ENCODE results near the gene CHI3L1.

The CHI3L1 gene

DNA sequence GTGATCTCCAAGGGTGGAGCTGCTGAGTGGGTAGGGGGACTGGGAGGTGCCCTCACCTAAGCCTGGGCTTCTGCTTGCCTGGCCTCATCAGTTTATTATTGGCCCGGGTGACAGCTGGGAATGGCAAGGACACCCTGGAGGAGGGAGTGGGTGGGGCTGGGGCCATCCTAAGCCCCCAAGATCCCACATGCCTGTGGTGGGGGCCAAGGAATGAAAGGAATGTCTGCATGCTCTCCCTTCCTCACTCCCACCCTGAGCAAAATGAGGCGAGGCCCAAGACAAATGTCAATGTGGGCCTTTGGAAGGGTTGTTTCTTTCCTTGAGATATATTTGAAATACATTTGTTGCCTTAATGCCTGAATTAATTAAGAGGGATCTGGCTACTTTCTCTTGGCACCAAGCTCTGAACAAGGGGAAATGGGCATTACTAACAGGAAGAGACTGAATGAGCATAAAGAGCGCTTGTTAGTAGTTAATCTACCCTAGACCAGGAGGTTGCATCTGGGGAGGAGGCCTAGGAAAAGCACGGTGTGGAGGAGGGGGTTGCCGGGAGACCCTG, 19.7 kb upstream of the CHI3L1 start:
- DNase-seq (ENCODE audit: low read depth) = no peak

DNA sequence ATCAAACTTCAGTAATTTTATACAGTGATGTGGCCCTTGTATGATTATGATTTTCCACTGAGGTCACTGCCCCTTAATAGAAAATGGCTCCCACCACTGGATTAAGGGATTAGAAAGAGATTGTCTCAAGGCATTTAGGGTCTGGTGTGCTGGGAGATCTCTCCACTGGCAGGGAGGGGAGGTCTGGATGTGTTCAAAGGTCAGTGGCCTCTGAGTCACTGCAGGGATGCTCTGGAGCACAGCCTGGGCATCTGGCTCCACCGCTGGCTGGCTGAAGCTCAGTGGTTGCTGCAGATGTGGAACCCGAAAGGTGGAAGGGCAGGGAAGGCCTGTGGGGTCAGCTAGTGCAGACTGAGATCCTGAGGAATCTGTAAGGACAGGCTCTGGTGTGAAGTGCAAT, 18.3 kb upstream of the CHI3L1 start:
- no peak for DNase-seq (ENCODE audit: low read depth)

DNA sequence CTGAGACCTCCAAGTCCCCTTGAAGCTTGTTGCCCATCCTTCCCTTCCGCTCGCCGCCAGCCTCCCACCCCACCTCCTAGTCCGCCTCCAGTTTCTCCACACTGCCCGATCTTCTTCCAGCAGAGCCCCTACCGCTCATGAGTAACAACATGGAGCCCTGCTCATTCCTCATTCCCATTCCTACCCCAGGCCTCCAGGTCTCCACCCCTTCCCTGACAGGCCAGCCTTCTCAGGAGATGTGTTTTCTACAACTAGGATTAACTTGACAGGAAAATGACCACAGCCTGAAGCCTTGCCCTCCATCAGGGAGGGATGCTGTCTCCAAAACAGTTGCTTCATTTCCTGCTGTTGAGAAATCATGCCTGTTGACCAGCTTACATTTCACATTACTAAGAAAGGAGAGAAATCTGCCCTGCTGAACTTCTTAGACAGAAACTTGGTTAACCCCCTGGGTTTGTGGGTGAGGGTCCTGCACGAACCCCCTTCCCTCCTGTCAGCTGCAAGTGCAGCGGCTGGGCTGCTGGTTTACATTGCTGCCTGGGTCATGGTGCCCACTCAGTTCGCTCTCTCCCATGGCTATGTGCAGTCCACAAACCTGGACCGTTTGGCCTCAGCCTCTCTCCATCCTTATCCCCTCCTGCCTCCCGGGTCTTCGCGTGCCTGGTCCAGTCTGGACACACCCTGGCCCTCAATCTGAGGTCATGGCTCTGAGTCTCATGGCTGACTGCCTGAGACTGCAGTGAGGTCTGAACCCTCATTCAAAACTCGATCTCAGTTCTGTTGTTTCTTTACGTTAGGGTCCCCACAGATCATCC, 16.1 kb upstream of the CHI3L1 start:
- no peak for DNase-seq (ENCODE audit: low read depth)

DNA sequence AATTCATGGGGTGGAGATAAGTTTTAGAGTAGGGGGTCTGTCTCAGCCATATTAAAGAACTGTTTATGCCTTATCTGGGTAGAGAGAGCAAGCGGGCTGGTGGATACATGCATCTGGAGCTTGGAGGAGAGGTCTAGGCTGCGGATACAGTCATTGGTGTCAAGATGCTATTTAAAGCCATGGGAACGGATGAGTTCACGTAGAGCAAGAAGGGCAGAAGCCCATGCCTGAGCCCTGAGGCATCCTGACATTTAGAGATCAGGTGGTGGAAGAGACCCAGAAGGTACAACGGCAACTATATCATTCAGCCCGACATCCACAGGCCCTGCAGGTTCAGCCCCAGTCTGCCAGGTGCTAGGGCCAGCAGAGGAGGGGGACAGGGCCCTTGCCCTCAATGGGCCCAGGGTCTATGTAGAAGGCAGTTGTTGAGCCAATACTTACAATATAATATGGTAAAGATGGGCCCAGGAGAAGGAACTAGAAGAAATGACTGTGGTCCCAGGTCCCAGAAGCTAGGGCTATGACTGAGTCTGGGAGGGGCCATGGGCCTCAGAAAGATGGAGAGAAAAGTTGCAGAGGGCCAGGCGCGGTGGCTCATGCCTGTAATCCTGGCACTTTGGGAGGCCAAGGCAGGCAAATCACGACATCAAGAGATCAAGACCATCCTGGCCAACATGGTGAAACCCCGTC, 15.2 kb upstream of the CHI3L1 start:
- no peak for DNase-seq (ENCODE audit: low read depth)

DNA sequence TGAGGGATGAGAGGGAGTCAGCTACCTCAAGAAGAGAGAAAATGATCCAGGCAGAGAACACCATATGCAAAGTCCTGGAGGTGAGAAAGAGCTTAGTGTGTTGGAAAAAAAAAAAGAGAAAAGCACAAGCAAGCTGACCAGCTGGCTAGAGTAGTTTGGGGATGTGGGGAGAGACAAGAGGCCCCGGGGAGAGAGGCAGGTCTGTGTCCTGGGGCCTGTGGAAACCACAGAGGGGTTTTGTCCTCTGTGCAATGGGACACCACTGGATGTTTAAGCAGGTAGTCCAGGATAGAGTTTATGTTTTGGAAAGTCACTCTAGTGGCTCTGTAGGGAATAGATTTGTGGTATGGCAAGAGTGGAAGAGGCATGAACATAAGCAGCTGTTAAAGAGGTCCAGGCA, 14.4 kb upstream of the CHI3L1 start:
- no peak for DNase-seq (ENCODE audit: low read depth)

DNA sequence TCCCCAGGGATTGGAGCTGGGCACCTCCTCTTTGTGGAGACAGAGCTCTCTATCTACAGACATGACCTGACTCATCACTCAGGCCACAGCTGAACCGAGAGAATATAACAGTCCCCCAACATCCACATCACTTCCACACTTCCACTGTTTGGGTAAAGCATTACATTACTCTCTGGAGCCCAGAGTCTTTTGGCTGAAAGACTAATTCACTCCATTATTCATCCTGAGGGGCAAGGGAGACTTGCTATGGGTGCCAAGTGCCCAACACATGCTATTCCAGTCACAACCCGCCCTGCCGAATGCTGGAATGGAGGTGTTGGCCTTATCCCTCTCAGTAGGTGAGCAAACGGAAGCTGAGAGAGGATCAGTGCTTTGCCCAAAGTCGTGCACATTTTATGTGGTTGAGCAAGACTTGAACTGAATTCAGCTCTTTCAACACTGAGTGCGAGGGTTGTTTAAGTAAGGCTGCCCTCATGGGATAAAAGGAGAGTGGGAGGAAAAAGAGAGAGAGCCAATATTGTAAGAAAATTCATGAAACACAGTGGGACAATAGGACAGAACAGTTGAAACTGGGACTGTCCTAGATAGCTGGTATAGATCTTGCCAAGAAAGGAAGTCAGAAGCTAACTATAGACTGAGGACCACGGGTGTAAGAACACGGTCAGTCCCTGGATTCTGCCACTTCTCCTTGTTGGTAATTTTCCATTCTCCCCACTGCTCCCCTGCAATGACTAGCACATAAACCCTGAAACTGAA, 13.5 kb upstream of the CHI3L1 start:
- no peak for DNase-seq (ENCODE audit: low read depth)

DNA sequence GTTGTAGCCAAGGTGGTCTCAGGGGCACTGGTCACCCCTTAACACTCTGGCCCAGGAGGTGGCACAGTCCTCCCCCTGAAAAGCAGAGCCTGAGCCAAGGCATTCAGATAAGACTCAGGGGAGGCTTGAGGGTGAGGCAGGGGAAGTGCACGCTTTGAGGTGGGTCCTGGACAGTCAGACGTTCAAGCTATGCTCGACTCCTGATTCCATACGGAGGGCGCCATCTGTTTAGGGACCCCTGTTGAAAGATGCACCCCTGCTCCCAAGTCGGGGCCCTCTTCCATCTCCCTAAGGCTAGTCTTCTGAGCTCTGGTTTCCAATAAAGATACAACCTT, 12.9 kb upstream of the CHI3L1 start:
- no peak for DNase-seq (ENCODE audit: low read depth)

DNA sequence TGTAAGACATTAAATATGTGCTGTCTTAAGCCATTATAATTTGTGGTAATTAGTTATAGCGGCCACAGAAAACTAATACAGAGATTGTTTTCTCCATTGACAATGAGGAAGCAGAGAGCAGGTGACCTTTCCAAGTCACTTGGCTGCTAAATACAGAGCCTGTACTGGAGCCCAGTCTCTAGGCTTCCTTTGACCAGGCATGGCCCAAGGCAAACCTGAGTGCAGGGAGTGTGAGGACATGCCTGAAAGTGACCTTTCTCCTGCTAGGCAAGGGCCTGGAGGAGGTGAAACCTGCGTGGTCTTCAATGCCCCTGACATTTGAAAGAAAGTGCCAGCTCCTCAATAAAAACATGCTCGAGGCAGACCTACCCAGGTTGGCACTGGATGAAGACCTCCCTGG, 12.5 kb upstream of the CHI3L1 start:
- no peak for DNase-seq (ENCODE audit: low read depth)

DNA sequence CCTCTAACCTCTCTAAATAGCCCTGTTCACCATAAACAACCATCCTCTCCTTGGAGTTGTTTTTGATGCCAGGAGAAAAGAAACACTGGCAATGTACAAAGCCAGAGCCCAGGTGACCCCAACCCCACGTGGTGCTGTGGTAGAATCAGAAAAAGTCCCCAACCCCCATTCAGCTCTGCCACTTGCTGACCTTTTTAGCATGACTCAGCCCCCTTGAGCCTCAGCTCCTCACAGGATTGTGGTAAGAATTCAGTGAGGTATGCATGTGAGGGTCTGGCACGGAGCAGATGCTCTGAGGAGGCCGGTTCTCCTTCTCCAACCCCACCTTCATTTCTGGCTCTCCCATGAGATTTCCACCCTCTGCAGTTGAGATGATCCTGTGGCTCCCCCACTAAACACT, 11.1 kb upstream of the CHI3L1 start:
- DNase-seq (ENCODE audit: low read depth) = no peak

DNA sequence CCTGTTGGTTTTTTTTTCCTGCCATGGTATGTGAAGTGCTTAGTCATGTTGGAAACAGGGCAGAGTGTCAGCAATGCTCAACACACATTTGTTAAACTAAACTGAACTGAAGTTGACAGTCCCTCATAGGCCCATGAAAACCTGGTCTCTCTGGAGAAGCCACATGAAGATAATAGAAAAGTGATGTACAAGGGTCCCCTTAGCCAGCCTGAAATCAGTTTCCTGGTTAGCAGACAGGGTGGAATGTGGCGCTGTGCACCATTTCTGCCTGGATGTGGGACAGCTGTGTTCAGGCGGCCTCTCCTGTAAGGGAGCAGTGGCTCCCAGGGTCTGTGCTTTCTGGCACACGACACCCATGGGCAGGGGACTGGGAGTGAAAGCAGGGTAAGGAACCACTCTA, 9.9 kb upstream of the CHI3L1 start:
- DNase-seq (ENCODE audit: low read depth) = no peak

DNA sequence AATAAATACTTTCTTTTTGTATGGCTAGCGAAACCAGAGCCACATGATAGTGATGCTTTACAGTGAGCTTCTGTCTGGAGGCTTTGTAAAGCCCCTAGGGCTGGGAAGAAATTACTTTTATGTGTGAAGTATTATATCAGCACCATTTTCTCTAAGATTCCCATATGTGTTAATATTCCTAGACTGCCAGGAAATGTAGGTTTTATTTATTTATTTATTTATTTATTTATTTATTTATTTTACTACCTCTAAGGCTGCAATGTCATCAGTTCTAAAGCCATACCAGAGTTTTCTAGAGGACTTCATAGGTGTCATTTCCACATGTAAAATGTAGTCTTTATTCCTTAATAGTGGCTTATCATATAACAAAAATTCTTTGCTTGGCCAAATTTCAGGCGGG, 4.4 kb upstream of the CHI3L1 start:
- DNase-seq (ENCODE audit: low read depth) = no peak

DNA sequence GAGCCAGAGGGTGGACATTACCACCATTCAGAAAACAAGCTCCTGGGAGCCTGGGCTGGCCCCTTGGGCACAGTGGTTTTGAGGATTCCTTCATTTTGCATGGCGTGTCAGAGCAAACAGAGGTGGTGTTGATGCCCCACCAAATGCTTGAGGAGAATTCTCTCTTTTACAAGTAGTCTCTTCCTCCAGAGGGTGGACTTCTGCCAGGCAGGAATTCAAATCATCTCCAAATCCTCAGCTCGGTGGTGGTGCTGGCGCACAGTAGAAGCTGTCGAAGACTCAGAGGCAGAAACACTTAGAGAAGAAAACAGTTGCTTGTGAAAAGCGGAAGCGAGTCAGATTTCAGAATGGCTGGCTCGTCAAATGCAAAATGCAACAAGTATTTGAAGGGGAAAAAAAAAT, 3.4 kb upstream of the CHI3L1 start:
- no peak for DNase-seq (ENCODE audit: low read depth)

DNA sequence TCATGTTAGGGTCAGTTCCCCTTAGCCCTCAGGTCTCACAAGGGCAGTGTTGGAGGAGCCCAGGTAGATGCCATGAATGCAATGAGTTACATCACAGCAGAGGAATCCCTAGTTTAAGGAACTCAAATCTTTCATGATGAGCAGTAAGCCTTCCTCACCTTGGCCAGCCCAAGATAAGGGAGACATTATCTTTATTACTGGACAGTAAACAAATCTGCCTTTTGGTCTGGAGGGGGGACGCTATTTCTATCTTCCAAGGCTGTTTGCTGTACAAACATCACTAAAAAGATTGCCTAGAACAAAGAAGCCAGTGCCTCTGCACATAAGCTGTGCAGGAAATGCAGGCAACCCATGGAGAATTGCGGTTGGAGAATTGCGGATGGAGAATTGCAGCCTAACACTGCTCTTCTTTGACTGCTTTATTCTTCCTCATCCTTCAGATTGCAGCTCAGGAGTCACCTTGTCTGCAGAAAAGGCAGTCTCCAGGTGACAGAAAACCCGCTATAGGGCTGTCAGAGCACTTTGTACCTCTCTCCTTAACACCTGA, 2.3 kb upstream of the CHI3L1 start:
- DNase-seq (ENCODE audit: low read depth) = no peak

DNA sequence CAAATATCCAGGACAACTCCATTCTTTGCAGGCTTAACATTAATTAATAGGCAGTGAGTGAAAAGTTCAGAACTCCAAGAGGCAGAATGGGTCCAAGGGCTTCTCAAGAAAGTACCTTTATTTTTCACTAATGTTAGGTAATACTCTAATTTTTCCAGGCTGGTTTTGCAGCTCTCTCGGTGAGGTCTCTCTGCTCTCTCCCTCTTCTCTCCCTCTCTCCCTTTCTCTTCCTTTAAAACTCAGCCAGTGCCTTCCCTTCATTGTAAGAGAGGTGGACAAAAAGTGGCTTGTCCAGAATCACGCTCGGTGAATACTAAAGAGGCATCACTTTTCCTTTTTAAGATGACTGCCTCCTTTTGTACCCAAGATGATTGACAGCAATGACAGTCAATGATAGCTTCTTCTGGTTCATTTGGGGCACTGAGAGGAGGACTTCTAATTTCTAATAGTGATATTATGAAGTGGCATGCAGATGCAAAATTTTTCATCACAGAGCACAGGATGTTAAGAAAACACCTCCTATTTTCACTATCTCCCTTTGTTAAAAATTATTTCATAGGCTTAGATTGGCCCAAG, 1.3 kb upstream of the CHI3L1 start:
- no peak for DNase-seq (ENCODE audit: low read depth)

DNA sequence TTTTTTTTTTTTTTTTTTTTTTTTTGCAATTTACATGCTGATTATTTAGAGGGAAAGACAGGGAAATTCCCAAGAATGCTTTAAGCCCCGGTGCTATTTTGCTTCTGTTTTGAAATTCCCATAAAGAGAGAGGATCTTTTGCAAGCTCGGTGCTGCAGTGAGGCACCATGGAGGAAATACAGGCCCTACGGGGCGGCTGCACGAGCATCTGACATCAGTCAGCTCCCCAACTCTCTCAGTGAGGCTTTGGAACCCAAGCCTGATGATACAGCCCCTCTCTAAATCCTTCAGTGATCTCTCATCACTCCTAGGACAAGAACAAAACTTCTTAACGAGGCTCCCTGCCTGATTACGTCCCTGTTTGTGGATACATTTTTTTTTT, 791 bp upstream of the CHI3L1 start:
- no peak for DNase-seq (ENCODE audit: low read depth)

DNA sequence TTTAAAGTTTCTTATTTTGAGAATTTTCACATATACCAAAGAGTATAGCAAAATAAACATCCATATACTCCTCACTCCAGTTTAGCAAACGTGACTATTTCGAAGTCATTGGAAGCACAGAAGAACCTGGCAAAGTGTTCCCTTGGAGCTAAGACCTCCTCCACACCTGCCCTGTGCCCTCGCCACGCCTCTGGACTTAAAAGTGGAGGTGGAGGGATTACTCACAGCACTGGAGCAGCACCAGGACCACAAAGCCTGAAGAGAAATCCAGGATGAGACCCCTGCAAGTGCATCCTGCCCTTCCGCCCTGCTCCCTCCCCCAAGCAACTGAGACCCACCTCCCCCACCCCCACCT, 436 bp downstream of the CHI3L1 start:
- no peak for DNase-seq (ENCODE audit: low read depth)

DNA sequence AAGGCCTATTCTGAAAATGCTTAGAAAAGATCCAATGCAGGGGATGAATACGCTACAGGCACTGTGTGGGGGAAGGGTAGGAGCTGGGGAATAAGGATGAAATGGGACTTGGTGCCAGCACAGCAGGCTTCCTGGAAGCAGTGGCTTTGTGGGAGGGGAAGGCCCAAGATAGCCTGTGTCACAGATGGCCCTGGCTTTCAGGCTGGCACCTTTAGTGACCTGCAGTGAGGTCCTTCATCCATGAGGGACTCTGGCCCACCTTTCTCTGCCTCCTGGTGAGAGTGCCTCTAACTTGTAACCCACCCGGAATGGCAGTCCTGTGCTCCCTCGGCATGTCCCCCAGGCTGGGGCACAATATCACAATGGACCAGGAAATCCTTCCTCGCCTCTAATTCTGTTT, 919 bp downstream of the CHI3L1 start:
- no peak for DNase-seq (ENCODE audit: low read depth)

DNA sequence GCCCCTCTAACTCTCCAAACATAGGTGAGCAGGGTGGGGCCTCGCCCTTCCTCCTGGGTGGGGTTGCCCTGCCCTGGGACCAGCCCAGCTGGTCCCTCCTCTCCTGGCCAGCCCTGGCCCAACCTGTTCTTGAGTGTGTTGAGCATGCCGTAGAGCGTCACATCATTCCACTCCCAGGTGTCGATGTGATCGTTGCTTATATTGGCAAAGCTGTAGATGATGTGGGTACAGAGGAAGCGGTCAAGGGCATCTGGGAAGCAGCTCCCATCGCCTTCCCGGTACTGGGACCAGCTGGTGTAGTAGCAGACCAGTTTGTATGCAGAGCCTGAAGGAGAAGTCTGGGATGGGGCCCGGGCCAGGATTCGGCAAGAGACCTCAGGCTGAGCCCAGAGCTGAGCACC, 1.4 kb downstream of the CHI3L1 start:
- DNase-seq (ENCODE audit: low read depth) = no peak

DNA sequence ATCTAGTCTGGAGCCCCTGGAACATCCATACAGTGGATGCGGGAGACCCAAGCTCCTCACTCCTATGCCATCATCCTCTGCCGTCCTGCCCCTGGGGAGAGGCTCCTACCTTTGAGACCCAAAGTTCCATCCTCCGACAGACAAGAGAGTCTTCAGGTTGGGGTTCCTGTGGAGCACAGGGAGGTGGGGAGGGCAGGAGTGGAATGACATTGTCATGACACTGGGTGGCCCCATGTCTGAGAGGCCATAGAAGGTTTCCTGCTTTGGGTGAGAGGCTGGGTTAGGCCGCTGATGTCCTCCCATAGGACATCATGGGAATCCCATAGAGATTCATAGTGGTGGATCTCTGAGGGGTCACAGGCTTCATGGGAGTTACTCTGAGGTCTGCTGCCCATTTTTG, 2.0 kb downstream of the CHI3L1 start:
- DNase-seq (ENCODE audit: low read depth) = no peak

DNA sequence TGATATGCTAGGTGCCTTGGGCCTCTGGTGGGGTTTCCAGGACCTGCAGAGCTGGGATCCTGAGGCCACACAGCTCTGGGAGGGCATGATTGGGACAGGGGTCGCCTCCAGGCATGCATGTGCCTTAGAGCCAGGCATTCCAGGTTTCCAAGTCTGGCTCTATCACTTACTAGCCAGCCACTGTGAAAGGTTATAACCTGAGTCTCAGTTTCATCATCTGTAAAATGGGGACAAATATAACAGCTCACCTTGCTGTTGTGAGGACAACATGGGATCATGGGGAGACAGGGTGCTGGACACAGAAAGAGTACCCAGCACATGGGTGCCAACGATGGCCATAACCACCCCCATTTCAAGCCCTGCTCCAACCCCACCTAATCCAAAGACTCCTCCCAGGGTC, 2.7 kb downstream of the CHI3L1 start:
- no peak for DNase-seq (ENCODE audit: low read depth)

DNA sequence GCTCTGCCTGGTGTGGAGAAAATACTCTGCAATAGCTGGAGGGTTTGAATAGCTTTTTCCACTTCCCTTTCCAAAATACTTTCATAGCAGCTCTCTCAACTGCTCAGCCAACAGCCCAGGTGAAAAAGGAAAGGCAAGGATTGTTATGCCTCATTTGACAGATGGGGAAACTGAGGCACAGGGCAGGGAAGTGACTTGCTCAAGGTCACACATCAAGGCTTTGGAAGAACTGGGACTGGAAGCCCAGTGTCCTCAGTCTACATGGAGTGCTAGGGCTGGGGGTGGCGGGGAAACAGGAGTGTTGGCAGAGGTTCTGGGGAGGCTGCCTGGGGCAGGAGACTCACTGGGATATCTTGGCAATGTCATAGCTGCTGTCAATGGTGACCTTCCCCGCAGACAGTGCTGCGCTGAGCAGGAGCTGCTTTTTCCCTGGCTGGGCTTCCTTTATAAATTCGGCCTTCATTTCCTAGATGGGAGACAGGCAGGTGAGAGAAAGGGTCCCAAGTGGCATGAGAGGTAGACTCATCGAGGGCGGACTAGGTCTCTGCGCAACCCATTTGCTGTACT, 4.0 kb downstream of the CHI3L1 start:
- DNase-seq (ENCODE audit: low read depth) = no peak

Measured in stimulated activated CD8-positive, alpha-beta memory T cell treated with anti-CD3 and anti-CD28 coated beads, Interleukin-15, amount 100 ng/mL, for 1 hour (primary cell).